ENCODE data around the gene HCFC1.

DNA sequence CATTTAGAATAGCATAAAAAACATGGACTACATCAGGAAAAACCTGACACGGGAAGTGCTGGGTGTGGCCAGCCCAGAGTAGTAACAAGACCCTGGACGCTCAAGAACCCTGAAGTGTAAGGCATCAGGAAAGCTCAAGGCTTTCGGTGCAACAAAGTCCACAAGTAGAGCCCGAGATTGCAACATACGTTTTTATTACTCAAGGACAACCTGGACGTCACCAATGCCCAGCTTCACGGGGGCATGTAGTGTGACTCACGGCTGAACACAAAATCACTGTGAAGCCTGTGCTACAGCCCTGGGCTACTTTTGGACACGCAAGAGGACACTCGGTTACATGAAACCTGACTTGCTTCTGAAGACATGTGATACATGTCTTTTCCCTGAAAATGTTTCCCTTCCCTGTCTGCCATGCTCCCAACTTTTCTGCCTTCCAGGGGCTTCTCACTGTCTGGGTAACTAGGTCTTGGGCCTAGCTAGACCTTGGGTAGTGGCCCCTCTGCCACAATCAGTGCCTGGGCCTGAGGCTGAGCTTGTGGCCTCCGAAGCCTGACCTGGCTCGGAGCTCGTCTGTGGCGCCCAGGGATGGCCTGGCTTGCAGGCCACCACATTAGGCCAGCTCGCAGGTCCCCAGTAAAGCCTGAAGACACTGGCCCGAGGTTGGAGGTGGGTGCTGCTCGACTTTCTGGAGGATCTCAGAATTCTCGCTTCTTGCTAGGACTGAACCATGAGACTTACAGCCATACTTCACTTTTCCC, 38.9 kb upstream of the HCFC1 start:
- no peak for TF ChIP-seq EZH2phosphoT487 (IDR thresholded peaks at IDR 0.05; ENCODE audit: low read length)
- TF ChIP-seq CTCF (IDR thresholded peaks at IDR 0.05; ENCODE audit: low read length) = no peak
- TF ChIP-seq EZH2 (optimal IDR thresholded peaks at IDR 0.05; ENCODE audit: low read depth, low read length) = no peak
